CD4-positive, alpha-beta memory T cell (primary cell): ENCODE data around the gene ALK. TPM values are rescaled to one million over a fixed set of nuclear protein-coding genes. Genes with fewer than 3 reads are reported as not detected.

Experiments used
- CTCF ChIA-PET: fragments of 350-600 bp; sonication (Branson Sonifier 250); formaldehyde crosslinking; loops from one replicate; lab custom pipeline; 2021; ENCODE audit warnings: inconsistent platforms; ENCODE audit not compliant: partially characterized antibody; lab: Charles Lee
- POLR2A ChIA-PET: fragments of 350-600 bp; sonication (Branson Sonifier 250); formaldehyde crosslinking; loops from one replicate; lab custom pipeline; 2021; ENCODE audit not compliant: partially characterized antibody; lab: Charles Lee
- DNase-seq, 5 donors: peaks; one replicate each; pipeline versions ENCODE4 v3.0.0 to v3.0.0-alpha.2; 2020 to 2022; ENCODE audit warnings: mixed read lengths in 1 of 5
- H3K27ac ChIP-seq: one replicate; pipeline ENCODE4 v1.7.0; 2013; ENCODE audit warnings: low read depth, low read length
- H3K27me3 ChIP-seq: 2 replicates; pipeline ENCODE4 v1.7.0; 2013; ENCODE audit warnings: mild to moderate bottlenecking, low read length, moderate library complexity; ENCODE audit not compliant: insufficient read depth
- H3K36me3 ChIP-seq: 2 replicates; pipeline ENCODE4 v1.7.0; 2013; ENCODE audit warnings: mild to moderate bottlenecking, low read length, moderate library complexity; ENCODE audit not compliant: insufficient read depth
- H3K4me1 ChIP-seq: 2 replicates; pipeline ENCODE4 v1.7.0; 2013; ENCODE audit warnings: mild to moderate bottlenecking, low read length, moderate library complexity; ENCODE audit not compliant: insufficient read depth
- H3K4me3 ChIP-seq, 2 donors: one replicate each; pipeline ENCODE4 v1.7.0; 2013; ENCODE audit warnings: low read length in 2 of 2, mild to moderate bottlenecking in 1 of 2
- H3K9me3 ChIP-seq, 2 donors: one replicate each; pipeline ENCODE4 v1.7.0; 2013; ENCODE audit warnings: low read length in 2 of 2, control low read depth in 1 of 2; ENCODE audit not compliant: control insufficient read depth in 1 of 2
- H3K27ac Mint-ChIP-seq, 7 donors: one replicate each; pipeline ENCODE4 v1.8.0; 2020 to 2021; ENCODE audit warnings: mixed read lengths in 7 of 7, mild to moderate bottlenecking in 6 of 7, inconsistent platforms in 3 of 7, moderate library complexity in 3 of 7
- H3K27me3 Mint-ChIP-seq, 2 donors: one replicate each; pipeline ENCODE4 v1.8.0; 2020 to 2021; ENCODE audit warnings: mixed read lengths in 2 of 2
- H3K36me3 Mint-ChIP-seq, 2 donors: one replicate each; pipeline ENCODE4 v1.8.0; 2020 to 2021; ENCODE audit warnings: mixed read lengths in 2 of 2, inconsistent platforms in 1 of 2, mild to moderate bottlenecking in 1 of 2
- H3K4me1 Mint-ChIP-seq, 4 donors: one replicate each; pipeline ENCODE4 v1.8.0; 2020 to 2021; ENCODE audit warnings: mixed read lengths in 4 of 4, mild to moderate bottlenecking in 1 of 4
- H3K4me3 Mint-ChIP-seq, 8 donors: one replicate each; pipeline ENCODE4 v1.8.0; 2020 to 2021; ENCODE audit warnings: mixed read lengths in 8 of 8, mild to moderate bottlenecking in 7 of 8, moderate library complexity in 6 of 8, inconsistent platforms in 3 of 8
- H3K9me3 Mint-ChIP-seq, 8 donors: one replicate each; pipeline ENCODE4 v1.8.0; 2020 to 2021; ENCODE audit warnings: mixed read lengths in 8 of 8, mild to moderate bottlenecking in 5 of 8, inconsistent platforms in 3 of 8, moderate library complexity in 1 of 8
- intact Hi-C: fragments of 100-400 bp; cut with micrococcal nuclease; formaldehyde crosslinking; loops from one replicate; pipeline ENCODE4 v1.15.1; 2023
- polyA plus RNA-seq, 2 donors: library from polyadenylated mRNA; unstranded; fragments of 300-500 nt; fragmentation: Illumina TruSeq; gene quantifications; one replicate each; pipeline ENCODE4 v1.2.3, GENCODE V29; 2021
- total RNA-seq, 2 experiments: library from RNA; stranded (reverse); gene quantifications; one replicate each; pipeline ENCODE4 v1.2.3, GENCODE V29; 2021

The ALK gene
- total and polyA plus RNA-seq, 4 experiments from 2014 or later, result 0.07 TPM; not detected in 3

- DNase-seq, result no peak
- H3K4me3 Mint-ChIP-seq, result no peak overlapping the region
- peaks cover 6% of the 10 kb centered on the region for H3K4me1 ChIP-seq
- H3K27ac Mint-ChIP-seq, result no peak overlapping the region
- peaks cover 38 to 49% of the 10 kb centered on the region in 2 donors for H3K36me3 Mint-ChIP-seq
- no peaks in the 10 kb centered on the region for H3K9me3 ChIP-seq
- CTCF ChIA-PET, result interaction anchor here (0.7 kb wide), 1 partner anchor 13 kb away, joined by 3 read pairs; no protein-coding TSS in a partner anchor
- H3K27me3 Mint-ChIP-seq, result no peaks in the 10 kb centered on the region
- no peak overlapping the region for H3K4me3 ChIP-seq
- intact Hi-C loops, result no loop called here
- peaks cover 0 to 4% (median 0%) of the 10 kb centered on the region in 8 donors for H3K9me3 Mint-ChIP-seq
- no peak overlapping the region for H3K27ac ChIP-seq
- H3K36me3 ChIP-seq, result peaks cover 9% of the 10 kb centered on the region
- POLR2A ChIA-PET, result no interaction called here
- H3K4me1 Mint-ChIP-seq, result peaks cover 0 to 13% (median 4%) of the 10 kb centered on the region in 4 donors
- H3K27me3 ChIP-seq, result no peaks in the 10 kb centered on the region
These were observed 734.6 kb downstream of the ALK start for GRCh38 chr2:29186817-29187216.

- Histone ChIP-seq H3K27ac (no peak overlapping the region), H3K4me3 (no peak overlapping the region), H3K27me3 (no peaks in the 10 kb centered on the region), H3K36me3 (peaks cover 16% of the 10 kb centered on the region), H3K4me1 (peaks cover 6% of the 10 kb centered on the region), H3K9me3 (no peaks in the 10 kb centered on the region)
- no peaks in the 10 kb centered on the region for H3K27me3 Mint-ChIP-seq
- intact Hi-C loops, result no loop called here
- peaks cover 0 to 4% (median 0%) of the 10 kb centered on the region in 8 donors for H3K9me3 Mint-ChIP-seq
- DNase-seq, result no peak
- ChIA-PET CTCF (no interaction called here), POLR2A (no interaction called here)
- H3K27ac Mint-ChIP-seq, result peak overlapping the region in 1 of 7 donors; percentile 32
- peaks cover 0 to 13% (median 4%) of the 10 kb centered on the region in 4 donors for H3K4me1 Mint-ChIP-seq
- H3K4me3 Mint-ChIP-seq, result no peak overlapping the region
- H3K36me3 Mint-ChIP-seq, result peaks cover 48 to 55% of the 10 kb centered on the region in 2 donors
These were observed 736.9 kb downstream of the ALK start for GRCh38 chr2:29184531-29184930.

- H3K4me3 ChIP-seq, result no peak overlapping the region
- intact Hi-C loops, result no loop called here
- Mint-ChIP-seq H3K4me1 (peaks cover 0 to 3% (median 0%) of the 10 kb centered on the region in 4 donors), H3K36me3 (peaks cover 49 to 55% of the 10 kb centered on the region in 2 donors), H3K9me3 (peaks cover 0 to 4% (median 0%) of the 10 kb centered on the region in 8 donors), H3K27ac (no peak overlapping the region), H3K27me3 (no peaks in the 10 kb centered on the region), H3K4me3 (no peak overlapping the region)
- no peaks in the 10 kb centered on the region for H3K4me1 ChIP-seq
- H3K36me3 ChIP-seq, result peaks cover 16% of the 10 kb centered on the region
- H3K27ac ChIP-seq, result no peak overlapping the region
- ChIA-PET CTCF (no interaction called here), POLR2A (no interaction called here)
- H3K9me3 ChIP-seq, result no peaks in the 10 kb centered on the region
- H3K27me3 ChIP-seq, result no peaks in the 10 kb centered on the region
- DNase-seq, result no peak
These were observed 738.5 kb downstream of the ALK start for GRCh38 chr2:29182920-29183319.

GRCh38 chr2:29182334-29182733 is 739.1 kb downstream of the ALK start:
- no peaks in the 10 kb centered on the region for H3K27me3 ChIP-seq
- intact Hi-C loops, result no loop called here
- Mint-ChIP-seq H3K36me3 (peaks cover 47 to 52% of the 10 kb centered on the region in 2 donors), H3K27me3 (no peaks in the 10 kb centered on the region), H3K4me1 (no peaks in the 10 kb centered on the region), H3K4me3 (no peak overlapping the region), H3K9me3 (peaks cover 0 to 2% (median 0%) of the 10 kb centered on the region in 8 donors), H3K27ac (peak overlapping the region in 2 of 7 donors; percentile 8 to 14)
- no peak overlapping the region for H3K27ac ChIP-seq
- H3K4me3 ChIP-seq, result no peak overlapping the region
- DNase-seq, result no peak
- H3K4me1 ChIP-seq, result no peaks in the 10 kb centered on the region
- ChIA-PET CTCF (interaction anchor here (1.5 kb wide), 1 partner anchor 227 kb away, joined by 5 read pairs; no protein-coding TSS in a partner anchor), POLR2A (no interaction called here)
- no peaks in the 10 kb centered on the region for H3K9me3 ChIP-seq
- H3K36me3 ChIP-seq, result peaks cover 16% of the 10 kb centered on the region

- POLR2A ChIA-PET, result no interaction called here
- Mint-ChIP-seq H3K36me3 (peaks cover 51% of the 10 kb centered on the region in 2 donors), H3K27ac (no peak overlapping the region), H3K9me3 (no peaks in the 10 kb centered on the region), H3K4me3 (no peak overlapping the region), H3K27me3 (no peaks in the 10 kb centered on the region), H3K4me1 (peaks cover 0 to 11% (median 2%) of the 10 kb centered on the region in 4 donors)
- Histone ChIP-seq H3K4me3 (no peak overlapping the region), H3K27ac (no peak overlapping the region), H3K36me3 (peaks cover 16% of the 10 kb centered on the region), H3K4me1 (no peaks in the 10 kb centered on the region), H3K27me3 (no peaks in the 10 kb centered on the region), H3K9me3 (no peaks in the 10 kb centered on the region)
- CTCF ChIA-PET, result interaction anchor here (1.6 kb wide), 1 partner anchor 219 kb away, joined by 4 read pairs; no protein-coding TSS in a partner anchor
- DNase-seq, result no peak
- intact Hi-C loops, result no loop called here
These were observed 746.0 kb downstream of the ALK start for GRCh38 chr2:29175338-29175737.

GRCh38 chr2:29174937-29175336 is 746.4 kb downstream of the ALK start:
- Histone ChIP-seq H3K27ac (no peak overlapping the region), H3K27me3 (no peaks in the 10 kb centered on the region), H3K4me1 (no peaks in the 10 kb centered on the region), H3K9me3 (no peaks in the 10 kb centered on the region), H3K36me3 (peaks cover 16% of the 10 kb centered on the region), H3K4me3 (no peak overlapping the region)
- intact Hi-C loops, result no loop called here
- Mint-ChIP-seq H3K4me1 (peaks cover 0 to 13% (median 2%) of the 10 kb centered on the region in 4 donors), H3K9me3 (no peaks in the 10 kb centered on the region), H3K36me3 (peaks cover 50 to 51% of the 10 kb centered on the region in 2 donors), H3K27ac (peak overlapping the region in 1 of 7 donors; percentile 30), H3K4me3 (no peak overlapping the region), H3K27me3 (no peaks in the 10 kb centered on the region)
- CTCF ChIA-PET, result interaction anchor here (1.6 kb wide), 1 partner anchor 219 kb away, joined by 4 read pairs; no protein-coding TSS in a partner anchor
- no peak for DNase-seq
- POLR2A ChIA-PET, result no interaction called here

GRCh38 chr2:29166242-29167039 is 754.9 kb downstream of the ALK start:
- no peak for DNase-seq
- H3K4me3 Mint-ChIP-seq, result no peak overlapping the region
- Histone ChIP-seq H3K27me3 (no peaks in the 10 kb centered on the region), H3K27ac (no peak overlapping the region), H3K4me3 (no peak overlapping the region), H3K9me3 (no peaks in the 10 kb centered on the region), H3K4me1 (no peaks in the 10 kb centered on the region), H3K36me3 (peaks cover 9% of the 10 kb centered on the region)
- ChIA-PET POLR2A (no interaction called here), CTCF (no interaction called here)
- H3K9me3 Mint-ChIP-seq, result no peaks in the 10 kb centered on the region
- peaks cover 0 to 10% (median 6%) of the 10 kb centered on the region in 4 donors for H3K4me1 Mint-ChIP-seq
- H3K27ac Mint-ChIP-seq, result peak overlapping the region in 4 of 7 donors; percentile 19 to 64 (median 44)
- intact Hi-C loops, result no loop called here
- no peaks in the 10 kb centered on the region for H3K27me3 Mint-ChIP-seq
- peaks cover 40 to 72% of the 10 kb centered on the region in 2 donors for H3K36me3 Mint-ChIP-seq
